GM19351 (cell line): ENCODE measurements around the gene SPATS2L.

Source experiments
- ATAC-seq: cut with Tn5 transposase; IDR thresholded peaks from one replicate; pipeline ENCODE4 v1.9.1; 2021; ENCODE audit warnings: mild to moderate bottlenecking, moderate library complexity; ENCODE audit not compliant: unreplicated experiment

Gene SPATS2L

DNA sequence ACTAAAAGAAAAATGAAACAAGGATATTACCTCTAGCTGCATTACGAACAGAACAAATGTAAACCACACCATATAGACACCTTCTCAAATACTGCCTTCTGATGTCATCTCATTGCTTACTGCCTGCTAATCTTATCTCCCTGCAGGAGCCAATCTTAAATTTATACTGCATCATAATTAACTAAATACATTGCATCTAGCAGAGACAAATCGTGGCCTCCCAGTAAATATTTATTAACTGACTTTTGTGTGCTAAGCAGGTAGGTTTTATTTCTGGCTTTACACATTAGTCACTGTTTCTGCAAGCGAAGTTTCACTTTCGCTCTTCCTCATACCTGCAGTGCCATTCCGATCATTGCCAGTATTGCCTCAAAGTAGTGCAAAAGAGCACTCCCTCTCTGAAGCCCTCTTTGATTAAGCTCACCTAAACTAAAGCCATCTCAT is 67.5 kb downstream of the SPATS2L start:
- peak; percentile 92 for ATAC-seq

DNA sequence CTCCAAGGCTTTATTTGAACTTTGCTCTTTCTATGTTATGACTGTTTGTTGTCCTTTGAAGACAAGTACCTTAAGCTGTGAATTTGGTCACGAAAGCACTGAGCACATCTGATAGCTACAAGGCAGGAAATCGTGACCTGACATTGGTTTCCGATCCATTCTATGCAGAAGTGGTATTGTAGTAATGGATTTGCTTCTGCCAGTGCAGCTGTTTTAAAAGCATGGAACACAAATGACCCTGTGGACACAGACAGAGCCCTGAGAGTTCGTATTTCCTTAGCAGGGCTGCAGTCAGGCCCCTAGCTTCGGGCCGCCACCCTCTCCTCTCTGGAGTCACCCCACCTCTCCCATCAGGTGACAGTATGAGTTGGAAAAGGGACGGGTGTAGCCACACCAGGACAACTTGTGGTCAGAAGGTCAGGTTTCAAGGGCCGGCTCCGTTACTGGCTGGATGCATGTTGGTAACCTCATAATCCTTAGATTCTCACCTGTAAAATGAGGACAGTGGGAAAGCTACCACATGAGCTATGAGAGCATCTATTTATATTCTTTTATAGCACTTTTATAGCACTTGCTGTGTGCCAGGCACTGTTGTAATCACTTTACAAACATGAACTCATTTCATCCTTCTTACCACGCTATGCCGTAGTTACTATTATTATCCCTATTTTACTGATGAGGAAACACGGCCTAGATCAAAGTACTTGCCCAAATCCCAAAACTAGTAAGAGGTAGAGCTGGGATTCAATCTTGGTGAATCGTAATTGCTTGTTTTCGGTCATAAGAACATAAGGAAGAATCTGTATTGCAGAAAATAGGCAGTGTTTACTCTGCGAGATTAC is 70.2 kb downstream of the SPATS2L start:
- ATAC-seq: no peak

DNA sequence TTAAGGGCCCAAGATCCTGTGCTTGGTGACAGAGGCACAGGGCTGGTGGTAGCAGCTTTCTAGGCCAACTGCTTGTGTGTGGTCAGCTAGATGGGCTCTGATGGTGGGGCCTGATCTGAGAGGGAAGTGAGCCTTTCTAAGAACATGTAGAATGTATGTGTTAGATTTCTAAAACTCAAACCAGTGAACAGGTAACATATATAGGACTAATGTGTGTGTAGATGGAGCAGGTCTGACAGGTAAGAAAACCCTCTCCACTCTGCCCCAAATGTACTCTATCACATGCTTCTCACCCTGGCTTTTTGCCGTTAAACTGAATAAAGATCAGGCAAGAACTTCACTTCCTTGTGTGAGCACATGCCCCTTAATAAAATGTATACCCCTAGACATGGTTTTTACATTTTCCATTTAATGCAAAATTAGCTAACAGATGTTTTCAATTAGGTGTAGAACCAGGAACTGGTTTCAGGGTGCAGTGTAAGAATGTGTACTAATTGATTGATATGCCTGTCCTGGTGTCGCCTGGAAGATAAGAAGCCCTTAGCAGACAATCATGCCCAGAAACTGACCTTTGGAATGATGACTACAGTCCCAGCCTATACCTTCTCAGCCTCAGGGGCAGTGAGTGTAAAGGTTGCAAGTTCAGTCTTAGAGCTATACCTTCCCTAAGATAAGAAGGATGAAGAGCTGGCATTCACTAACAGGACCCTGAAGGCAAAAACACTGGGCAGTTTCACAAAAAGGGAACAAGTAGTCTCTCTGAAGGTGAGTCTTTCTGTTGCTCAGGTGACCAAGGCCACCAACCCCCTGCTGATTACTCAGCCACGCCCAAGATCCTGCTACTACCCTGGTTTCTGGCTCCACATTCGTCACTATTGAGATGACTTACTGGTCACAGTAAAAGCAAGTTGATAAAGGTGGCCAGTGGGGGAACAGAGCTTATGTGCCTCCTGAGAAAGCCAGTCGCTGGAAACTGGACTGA is 71.2 kb downstream of the SPATS2L start:
- no peak for ATAC-seq

DNA sequence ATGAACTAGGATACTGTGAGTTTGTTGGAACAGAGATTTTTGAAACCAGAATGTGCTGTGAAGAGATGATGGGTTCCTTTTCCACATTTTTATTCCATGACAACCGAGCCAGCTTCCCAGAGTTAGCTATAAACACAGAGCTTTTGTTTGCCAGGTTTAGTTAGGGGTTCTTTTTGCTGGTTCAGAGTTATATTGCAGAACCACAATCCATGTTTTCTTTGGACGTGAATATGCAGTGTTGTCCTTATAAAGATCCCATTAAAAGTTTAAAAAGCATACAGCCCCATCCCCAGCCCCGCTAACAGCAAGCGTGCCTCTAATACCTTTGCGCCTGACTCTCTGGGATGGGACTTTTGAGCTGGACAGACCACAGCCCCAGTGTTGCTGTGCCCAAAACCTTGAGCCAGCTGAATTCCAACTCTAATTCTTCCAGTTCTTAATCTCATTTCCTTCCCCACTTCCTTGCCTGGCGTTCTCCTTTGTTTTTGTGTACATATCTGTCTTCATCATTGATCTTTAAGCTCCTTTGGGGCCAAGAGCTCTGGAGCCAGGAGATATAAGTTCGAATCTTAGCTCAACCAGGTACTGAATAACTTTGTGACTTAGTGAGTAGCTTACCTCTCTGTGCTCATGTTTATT is 72.3 kb downstream of the SPATS2L start:
- no peak for ATAC-seq

DNA sequence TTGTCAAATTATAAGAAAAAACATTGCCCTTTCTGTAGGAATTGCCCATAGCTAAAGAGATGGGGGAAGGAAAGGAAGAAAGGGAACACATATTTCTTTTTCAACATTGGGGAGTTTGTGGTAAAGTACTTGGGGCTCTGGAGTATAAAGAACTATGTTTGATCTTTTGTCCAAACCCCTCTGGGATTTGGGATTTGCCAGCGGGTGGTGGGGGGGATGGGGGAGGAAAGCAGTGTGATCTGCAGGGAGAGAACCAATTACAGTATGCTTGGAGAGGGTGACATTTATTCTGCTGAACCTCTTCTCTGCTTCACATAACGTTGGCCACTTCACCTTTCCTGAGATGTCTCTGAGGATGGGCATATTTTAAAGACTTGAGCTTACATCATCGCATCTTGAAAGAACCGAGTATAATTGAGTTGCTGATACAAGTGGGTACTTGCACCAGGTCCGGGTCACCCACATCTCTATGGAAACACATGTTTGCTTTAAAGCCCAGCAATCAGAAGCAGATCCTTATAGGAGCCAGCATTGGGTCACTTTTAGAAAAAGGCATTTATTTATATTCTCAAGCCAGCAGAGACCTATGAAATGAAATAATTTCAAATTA is 73.1 kb downstream of the SPATS2L start:
- no peak for ATAC-seq

DNA sequence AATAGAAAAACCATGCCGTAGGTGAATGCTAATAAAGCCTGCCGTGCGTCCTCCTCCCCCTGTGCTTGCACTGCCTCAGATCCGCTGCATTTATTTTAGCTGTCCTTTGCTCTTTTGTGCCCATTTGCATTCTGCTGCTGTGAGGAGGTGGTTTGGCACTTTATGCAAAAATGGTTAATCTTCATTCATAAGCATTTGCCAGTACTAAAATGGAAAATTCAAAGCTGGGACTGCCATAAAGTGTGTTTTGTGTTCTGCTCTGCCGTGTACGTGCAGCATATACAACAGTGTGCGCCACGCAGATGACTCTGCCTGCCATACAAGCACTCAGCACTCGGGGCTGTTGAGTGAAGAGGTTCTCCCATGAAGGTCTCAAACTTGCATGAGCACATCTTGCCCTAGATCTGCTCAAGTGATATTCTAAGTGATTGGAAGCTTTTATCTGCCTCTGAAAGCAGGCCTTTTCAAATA is 73.6 kb downstream of the SPATS2L start:
- ATAC-seq: peak; percentile 50

DNA sequence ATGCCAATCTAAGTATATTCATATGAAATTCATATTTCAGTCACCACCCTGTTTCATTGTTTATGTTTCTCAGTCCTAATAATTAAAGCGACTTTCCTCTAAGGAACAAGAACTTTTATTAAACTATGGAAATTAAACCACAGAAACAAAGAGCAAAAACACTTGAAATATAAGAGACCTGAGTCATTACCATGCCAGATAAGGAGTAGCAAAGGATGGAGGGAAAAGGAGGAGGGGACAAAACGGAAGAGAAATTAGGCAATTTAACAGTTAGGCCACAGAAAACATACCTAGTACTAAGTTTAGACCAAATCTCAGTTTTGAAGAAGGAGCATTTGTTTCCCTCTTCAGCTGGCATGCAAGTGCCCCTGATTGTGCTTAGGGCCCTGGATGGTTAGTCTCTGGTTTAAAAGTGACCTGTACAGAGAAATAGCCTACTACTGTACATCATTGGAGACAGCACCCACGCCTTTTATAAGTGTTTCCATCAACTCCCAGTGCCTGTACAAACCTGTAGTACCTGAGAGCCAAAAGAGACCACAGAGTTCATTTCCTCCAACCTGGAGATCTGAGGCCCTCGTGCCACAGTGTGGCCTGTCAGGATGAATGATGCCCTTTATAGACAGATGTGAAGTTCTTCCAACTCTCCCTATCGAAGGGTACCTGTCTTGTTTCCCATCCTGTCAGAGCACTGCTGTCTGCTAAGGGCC is 74.5 kb downstream of the SPATS2L start:
- no peak for ATAC-seq

DNA sequence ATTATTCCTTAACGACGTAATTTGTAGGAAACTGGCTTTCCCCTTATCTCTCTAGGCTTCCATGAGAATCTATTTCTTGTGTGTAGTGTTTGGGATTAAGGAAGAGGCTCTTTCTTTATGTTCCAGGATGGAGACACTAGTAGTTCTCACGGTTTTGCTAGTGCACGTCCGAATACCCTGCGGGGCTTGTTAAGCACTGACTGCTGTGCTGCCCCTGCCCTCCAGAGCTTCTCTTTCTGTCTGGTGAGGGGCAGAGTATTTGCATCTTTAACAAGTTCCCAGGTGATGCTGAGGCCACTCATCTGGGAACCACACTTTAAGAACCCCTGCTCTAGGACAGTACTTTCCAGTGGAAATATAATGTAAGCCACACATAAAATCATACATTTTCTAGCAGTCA is 76.4 kb downstream of the SPATS2L start:
- ATAC-seq: no peak

DNA sequence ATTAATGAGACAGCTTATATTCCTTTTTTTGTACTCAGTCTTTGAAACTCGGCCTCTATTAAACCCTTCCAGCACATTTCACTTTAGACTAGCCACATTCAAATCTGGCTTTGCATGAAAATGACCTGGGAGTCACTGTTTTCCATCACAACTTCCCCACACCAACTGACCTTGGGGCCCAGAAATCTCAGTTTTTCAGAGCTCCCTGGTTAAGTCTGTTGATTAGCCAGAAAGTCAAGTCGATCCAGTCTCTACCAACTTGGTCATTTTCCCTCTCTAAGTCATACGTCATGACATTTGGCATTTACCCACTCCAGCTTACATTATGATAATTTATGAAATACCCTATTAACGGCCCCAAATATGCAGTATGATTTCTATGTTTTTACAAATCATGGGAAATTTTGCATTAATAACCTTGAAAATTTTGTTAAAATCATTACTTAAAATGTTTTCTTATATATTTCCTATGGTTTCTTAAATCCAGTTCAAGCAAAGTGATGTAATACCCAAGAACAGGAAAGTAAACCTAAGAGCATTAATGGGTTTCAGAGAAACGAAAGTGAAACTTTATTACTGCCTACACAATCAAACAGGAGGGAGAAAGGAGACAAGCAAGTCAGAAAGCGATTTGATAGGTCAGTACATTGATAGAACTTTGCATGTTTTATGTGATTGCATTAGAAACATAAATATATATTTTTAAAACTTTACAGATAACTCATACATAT is 77.1 kb downstream of the SPATS2L start:
- peak; percentile 52 for ATAC-seq

DNA sequence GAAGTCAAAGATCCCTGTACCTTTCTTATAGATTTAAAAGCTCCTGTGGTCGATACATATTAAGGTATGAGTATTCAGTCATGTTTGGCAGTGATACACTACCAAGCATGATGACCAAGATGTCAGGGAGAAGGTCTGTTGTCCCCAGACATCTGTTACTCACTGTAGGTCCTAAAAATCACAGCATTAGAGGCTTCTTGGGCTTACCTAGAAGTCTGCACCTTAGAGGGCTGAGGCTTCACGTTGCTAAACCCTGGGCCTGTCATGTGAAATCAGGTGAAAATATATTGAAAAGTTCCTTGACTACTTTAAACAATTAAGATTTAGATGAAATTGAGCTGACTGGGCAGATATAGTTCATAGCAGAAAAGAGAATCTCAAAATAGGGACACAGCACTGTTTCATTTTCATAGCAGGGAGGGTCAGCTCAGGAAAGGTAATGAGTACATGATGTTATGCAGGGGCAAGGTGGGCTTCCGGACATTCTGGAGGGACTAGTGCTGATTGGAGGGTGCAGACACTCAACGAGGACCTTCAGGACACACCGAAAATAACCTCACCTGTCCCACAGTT is 78.7 kb downstream of the SPATS2L start:
- no peak for ATAC-seq

DNA sequence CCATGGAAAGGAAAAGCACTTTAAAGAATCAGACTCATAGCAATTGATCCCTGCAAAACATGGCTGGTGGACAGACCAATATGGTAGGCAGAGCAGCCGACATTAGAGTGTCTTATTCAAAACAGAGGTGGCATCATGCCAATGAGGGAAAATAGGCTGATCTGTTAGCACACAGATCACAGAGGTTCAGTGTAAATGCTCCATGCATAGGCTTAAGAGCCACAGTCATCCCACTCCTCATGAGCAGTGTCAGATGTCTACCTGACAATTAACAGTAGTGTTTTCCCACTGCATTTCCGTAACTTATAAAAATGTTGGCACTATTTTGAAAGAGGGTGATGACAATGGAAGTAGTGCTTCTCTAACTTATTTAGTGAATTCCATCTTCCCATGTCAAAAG is 86.7 kb downstream of the SPATS2L start:
- ATAC-seq: no peak

DNA sequence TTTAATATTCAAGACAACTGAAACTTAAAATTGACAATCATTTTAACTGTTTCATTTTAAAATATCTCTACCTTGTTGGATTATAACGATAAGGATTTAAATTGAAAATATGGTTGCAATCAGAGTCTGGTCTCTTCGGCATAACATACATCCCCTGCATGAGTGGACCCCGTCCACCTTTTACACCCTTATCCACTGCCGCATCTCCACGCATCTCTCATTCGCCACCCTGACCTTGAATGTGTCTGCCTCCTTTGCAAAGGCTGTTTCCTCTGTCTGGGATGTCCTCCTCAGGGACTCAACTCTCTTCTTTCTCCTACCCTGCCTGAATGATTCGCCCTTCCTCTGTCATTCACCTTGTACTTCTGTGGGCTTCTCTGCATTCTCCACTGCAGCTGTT is 87.6 kb downstream of the SPATS2L start:
- ATAC-seq: no peak

DNA sequence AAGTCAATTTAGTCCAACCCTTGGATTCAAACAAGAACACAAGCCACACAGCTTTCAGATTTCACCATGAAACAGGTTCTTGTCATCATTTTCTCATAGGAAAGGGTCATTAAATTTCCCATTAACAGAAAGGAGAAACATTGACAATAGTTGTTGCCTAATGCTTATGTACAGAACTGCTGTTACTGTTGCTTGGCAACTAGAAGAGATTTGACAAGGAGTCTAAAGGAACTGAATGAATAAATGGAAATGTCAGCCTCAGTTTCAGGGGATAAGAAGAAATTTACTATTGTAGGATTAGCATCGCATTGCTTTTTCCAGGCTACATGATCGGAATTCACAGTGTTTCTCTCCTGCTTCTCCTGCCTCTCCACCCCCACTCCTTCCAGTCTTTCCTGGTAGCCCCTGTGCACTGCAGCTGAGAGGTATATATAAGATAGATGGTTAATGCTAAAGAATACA is 90.3 kb downstream of the SPATS2L start:
- ATAC-seq: no peak

DNA sequence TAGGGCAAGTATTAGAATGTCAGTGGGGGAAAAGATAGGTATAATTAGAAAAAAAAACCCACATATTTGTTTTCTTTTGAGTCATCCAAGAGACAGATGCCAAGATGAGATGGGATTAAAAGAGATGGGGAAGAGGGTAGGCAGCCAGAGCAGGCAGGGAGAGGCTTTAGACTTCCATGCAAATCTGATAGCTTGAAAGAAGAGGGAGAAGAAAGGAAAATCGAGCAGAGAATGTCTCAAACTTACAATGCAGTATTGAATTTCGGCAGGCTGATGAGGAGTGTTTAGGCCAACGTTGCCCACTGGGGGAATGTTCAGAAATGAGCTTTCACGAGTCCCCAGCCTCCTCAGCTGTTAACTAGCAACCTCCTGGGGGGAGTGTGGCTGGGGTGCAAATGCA is 91.3 kb downstream of the SPATS2L start:
- ATAC-seq: no peak

DNA sequence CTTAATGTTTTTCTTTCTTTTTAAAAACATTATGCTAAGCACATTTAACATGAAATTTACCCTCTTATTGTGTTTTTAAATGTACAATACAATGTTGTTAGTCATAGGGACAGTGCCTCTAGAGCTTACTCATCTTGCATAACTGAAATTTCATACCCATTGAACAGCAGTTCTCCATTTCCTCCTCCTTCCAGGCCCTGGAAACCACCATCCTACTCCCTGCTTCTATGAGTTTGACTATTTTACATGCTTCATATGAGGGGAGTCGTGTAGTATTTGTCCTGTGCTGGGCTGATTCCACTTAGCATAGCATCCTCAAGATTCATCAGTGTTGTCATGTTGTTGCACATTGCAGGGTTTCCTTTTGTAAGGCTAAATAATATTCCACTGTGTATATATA is 92.6 kb downstream of the SPATS2L start:
- ATAC-seq: no peak

DNA sequence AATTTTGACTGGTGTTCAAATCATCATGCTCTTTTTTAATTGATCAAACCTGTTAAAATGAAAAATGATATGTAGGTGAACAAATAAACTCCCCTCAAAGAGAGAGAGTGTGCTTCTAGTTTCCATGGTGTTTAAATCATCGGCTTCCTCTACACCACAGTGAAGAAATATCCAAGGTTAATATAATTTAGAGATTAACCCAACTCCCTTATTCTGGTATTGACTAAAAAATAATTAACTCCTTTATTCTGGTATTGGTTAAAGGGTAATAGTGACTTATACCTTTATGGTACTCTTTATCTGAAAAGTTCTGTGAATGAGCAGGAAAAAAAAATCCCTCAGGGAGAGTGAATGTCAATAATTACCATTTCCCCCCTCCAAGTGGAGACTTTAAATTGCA is 93.1 kb downstream of the SPATS2L start:
- ATAC-seq: no peak

DNA sequence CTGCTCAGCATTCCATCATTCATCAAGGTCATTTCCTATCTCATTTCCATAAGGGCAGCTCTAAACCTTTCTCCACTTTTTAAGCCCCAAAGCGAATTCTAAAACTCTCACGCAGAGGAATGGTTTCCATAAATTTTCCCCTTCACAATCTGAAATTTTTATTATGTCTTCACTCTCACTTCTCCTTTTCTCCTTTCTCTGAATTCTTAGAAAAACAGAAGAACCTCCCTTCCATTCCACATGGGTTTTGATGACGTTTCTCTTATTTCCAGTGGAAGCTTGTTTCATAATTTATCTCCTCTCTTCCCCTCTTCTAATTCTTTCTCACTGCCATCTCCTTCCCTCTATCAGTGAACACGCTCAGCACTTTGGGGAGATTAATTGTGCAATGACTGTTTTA is 97.3 kb downstream of the SPATS2L start:
- no peak for ATAC-seq

DNA sequence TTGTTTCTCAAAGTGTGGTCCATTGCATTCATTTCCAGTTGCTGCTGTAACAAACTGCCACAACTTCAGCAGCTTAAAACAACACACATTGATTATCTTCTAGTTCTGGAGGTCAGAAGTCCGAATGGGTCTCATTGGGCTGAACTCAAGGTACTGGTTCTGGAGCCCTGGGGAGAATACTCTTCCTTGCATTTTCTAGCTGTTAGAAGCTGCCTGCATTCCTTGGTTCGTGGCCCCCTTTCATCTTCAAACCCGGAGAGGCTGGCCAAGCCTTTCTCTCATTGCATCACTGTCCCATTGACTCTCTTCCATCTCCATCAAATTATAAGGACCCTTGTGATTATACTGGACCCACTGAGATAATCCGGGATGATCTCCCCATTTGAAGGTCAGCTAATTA is 98.1 kb downstream of the SPATS2L start:
- ATAC-seq: no peak
